GM21390 (cell line): ENCODE results near the gene ADAM15.

Experiments used
- ATAC-seq: cut with Tn5 transposase; IDR thresholded peaks from one replicate; pipeline ENCODE4 v1.9.1; 2021; ENCODE audit not compliant: unreplicated experiment

The ADAM15 gene

GRCh38 chr1:155029513-155030242 lies 21.4 kb upstream of the ADAM15 start:
- no peak for ATAC-seq

GRCh38 chr1:155030243-155030795 lies 20.8 kb upstream of the ADAM15 start:
- ATAC-seq: no peak

GRCh38 chr1:155030899-155031298 lies 20.2 kb upstream of the ADAM15 start:
- no peak for ATAC-seq

- no peak for ATAC-seq
Observed at GRCh38 chr1:155032886-155033285, 18.2 kb upstream of the ADAM15 start.

- no peak for ATAC-seq
Observed at GRCh38 chr1:155033524-155033923, 17.6 kb upstream of the ADAM15 start, which contains the start of the genes DCST1 and DCST2. Gene DCST1, plus strand, starts transcription at chr1:155033824. Its CDS starts 213 bp downstream, at chr1:155034037. Gene DCST2, minus strand, starts transcription at chr1:155033781. Its CDS starts 80 bp downstream, at chr1:155033701.

- no peak for ATAC-seq
Observed at GRCh38 chr1:155034318-155035208, 16.6 kb upstream of the ADAM15 start.

GRCh38 chr1:155035936-155036335 lies 15.2 kb upstream of the ADAM15 start:
- no peak for ATAC-seq

GRCh38 chr1:155037043-155037442 lies 14.1 kb upstream of the ADAM15 start:
- no peak for ATAC-seq

GRCh38 chr1:155037851-155038441 lies 13.2 kb upstream of the ADAM15 start:
- ATAC-seq: no peak

GRCh38 chr1:155038602-155039307 lies 12.4 kb upstream of the ADAM15 start:
- no peak for ATAC-seq

- no peak for ATAC-seq
Observed at GRCh38 chr1:155039308-155039669, 11.8 kb upstream of the ADAM15 start.

GRCh38 chr1:155040358-155041093 lies 10.6 kb upstream of the ADAM15 start:
- no peak for ATAC-seq

GRCh38 chr1:155042789-155043188 lies 8.3 kb upstream of the ADAM15 start:
- no peak for ATAC-seq

- no peak for ATAC-seq
Observed at GRCh38 chr1:155043301-155043702, 7.8 kb upstream of the ADAM15 start.

GRCh38 chr1:155043793-155044192 lies 7.3 kb upstream of the ADAM15 start:
- ATAC-seq: no peak

- ATAC-seq: no peak
Observed at GRCh38 chr1:155044365-155044764, 6.8 kb upstream of the ADAM15 start.

- ATAC-seq: no peak
Observed at GRCh38 chr1:155044812-155045657, 6.1 kb upstream of the ADAM15 start.

GRCh38 chr1:155048449-155049334 lies 2.4 kb upstream of the ADAM15 start:
- no peak for ATAC-seq
